Liver (tissue), 9 donors: ENCODE results near the gene FGD6. TPM values are rescaled to one million over a fixed set of nuclear protein-coding genes. Genes with fewer than 3 reads are reported as not detected.
"Not testable (repeated sequence)": the region's sequence is repeated elsewhere in the genome, so short reads cannot be mapped to it uniquely, and the experiment has no call there.

Experiments
- DNase-seq: peaks from one replicate; pipeline ENCODE4 v3.0.0-alpha.2; 2017; ENCODE audit warnings: low spot score
- H3K27ac ChIP-seq, 2 donors: one replicate each; pipeline ENCODE4 v1.7.0; 2013; ENCODE audit warnings: inconsistent platforms in 2 of 2, low read length in 2 of 2, control low read depth in 1 of 2, low read depth in 1 of 2, mild to moderate bottlenecking in 1 of 2
- H3K27me3 ChIP-seq, 4 donors: one replicate each; pipeline versions ENCODE4 v1.6.1 to v1.7.0; 2013; ENCODE audit warnings: low read length in 3 of 4, inconsistent platforms in 1 of 4, mild to moderate bottlenecking in 1 of 4, moderate library complexity in 1 of 4; ENCODE audit not compliant: control insufficient read depth in 4 of 4, insufficient read depth in 4 of 4
- H3K36me3 ChIP-seq, 4 donors: one replicate each; pipeline versions ENCODE4 v1.6.1 to v1.7.0; 2013; ENCODE audit warnings: low read length in 3 of 4, mild to moderate bottlenecking in 3 of 4, low read depth in 1 of 4, moderate library complexity in 1 of 4; ENCODE audit not compliant: control insufficient read depth in 4 of 4, insufficient read depth in 3 of 4
- H3K4me1 ChIP-seq, 4 donors: one replicate each; pipeline versions ENCODE4 v1.6.1 to v1.7.0; 2013; ENCODE audit warnings: low read length in 3 of 4, mild to moderate bottlenecking in 3 of 4, moderate library complexity in 1 of 4; ENCODE audit not compliant: control insufficient read depth in 4 of 4, insufficient read depth in 4 of 4
- H3K4me3 ChIP-seq, 3 donors: one replicate each; pipeline versions ENCODE4 v1.6.1 to v1.7.0; 2013; ENCODE audit warnings: low read length in 3 of 3, control low read depth in 1 of 3, low read depth in 1 of 3, mild to moderate bottlenecking in 1 of 3
- H3K9ac ChIP-seq, 2 donors: one replicate each; pipeline ENCODE4 v1.7.0; 2013; ENCODE audit warnings: low read length in 2 of 2, mild to moderate bottlenecking in 2 of 2, moderate library complexity in 2 of 2, control low read depth in 1 of 2, low read depth in 1 of 2
- H3K9me3 ChIP-seq, 4 donors: one replicate each; pipeline versions ENCODE4 v1.6.1 to v1.7.0; 2013; ENCODE audit warnings: low read length in 3 of 4; ENCODE audit not compliant: control insufficient read depth in 4 of 4
- EGR1 ChIP-seq, 2 donors: IDR thresholded peaks; 2 replicates each; pipeline ENCODE4 v1.6.1; 2016 to 2018; ENCODE audit warnings: antibody characterized with exemption in 2 of 2, low read depth in 2 of 2
- FOXA1 ChIP-seq: IDR thresholded peaks from 2 replicates; pipeline ENCODE4 v1.6.1; 2016; ENCODE audit warnings: antibody characterized with exemption
- FOXA2 ChIP-seq: IDR thresholded peaks from 2 replicates; pipeline ENCODE4 v1.6.1; 2016; ENCODE audit warnings: antibody characterized with exemption
- GABPA ChIP-seq, 2 donors: IDR thresholded peaks in 1 of 2; conservative IDR thresholded peaks in 1 of 2; 2 replicates each; pipeline ENCODE4 v1.6.1; 2016; ENCODE audit warnings: antibody characterized with exemption in 2 of 2, mild to moderate bottlenecking in 1 of 2, moderate library complexity in 1 of 2
- NR2F2 ChIP-seq: IDR thresholded peaks from 2 replicates; pipeline ENCODE4 v1.6.1; 2016; ENCODE audit warnings: antibody characterized with exemption
- RAD21 ChIP-seq, 2 donors: IDR thresholded peaks; 2 replicates each; pipeline ENCODE4 v1.6.1; 2016; ENCODE audit warnings: antibody characterized with exemption in 2 of 2, mild to moderate bottlenecking in 2 of 2
- TAF1 ChIP-seq: conservative IDR thresholded peaks from 2 replicates; pipeline ENCODE4 v1.6.1; 2016; ENCODE audit warnings: antibody characterized with exemption, mild to moderate bottlenecking
- YY1 ChIP-seq: IDR thresholded peaks from 2 replicates; pipeline ENCODE4 v1.6.1; 2016; ENCODE audit warnings: antibody characterized with exemption, mild to moderate bottlenecking
- WGBS: extraction: QIAGEN DNeasy Blood & Tissue Kit; methylation state at CpG from one replicate; pipeline ENCODE4 v1.1.7; 2013; 5-methylcytosine and 5-hydroxymethylcytosine counted together
- polyA plus RNA-seq, 2 donors: library from polyadenylated mRNA; stranded (reverse) in 1 of 2; unstranded in 1 of 2; fragments of 200-250 nt in 1 of 2; fragments of >200 nt in 1 of 2; fragmentation: Nextera tagmentation in 1 of 2; extraction: Ambion mirVana in 1 of 2; gene quantifications; one replicate each; pipeline versions ENCODE4 v1.2.1 to v1.2.3, GENCODE V29; 2013 to 2015
- total RNA-seq, 2 donors: library from RNA; depleted of rRNA; stranded (reverse); fragments of >200 nt; gene quantifications; one replicate each; pipeline ENCODE4 v1.2.3, GENCODE V29; 2014
- TF ChIP-seq, protein P1 (sequence below): IDR thresholded peaks from 2 replicates; pipeline ENCODE4 v1.6.1; 2016; ENCODE audit warnings: antibody characterized with exemption, mild to moderate bottlenecking
- TF ChIP-seq, protein P2 (sequence below): IDR thresholded peaks from 2 replicates; pipeline ENCODE4 v1.6.1; 2016; ENCODE audit warnings: antibody characterized with exemption
- donor health status: healthy.
- donor health status: healthy.
- donor health status: healthy.
- donor health status: healthy.
- donor health status: healthy.

Gene FGD6
- total and polyA plus RNA-seq, 4 donors: 0.54 to 6.9 (median 2.4) TPM

DNA sequence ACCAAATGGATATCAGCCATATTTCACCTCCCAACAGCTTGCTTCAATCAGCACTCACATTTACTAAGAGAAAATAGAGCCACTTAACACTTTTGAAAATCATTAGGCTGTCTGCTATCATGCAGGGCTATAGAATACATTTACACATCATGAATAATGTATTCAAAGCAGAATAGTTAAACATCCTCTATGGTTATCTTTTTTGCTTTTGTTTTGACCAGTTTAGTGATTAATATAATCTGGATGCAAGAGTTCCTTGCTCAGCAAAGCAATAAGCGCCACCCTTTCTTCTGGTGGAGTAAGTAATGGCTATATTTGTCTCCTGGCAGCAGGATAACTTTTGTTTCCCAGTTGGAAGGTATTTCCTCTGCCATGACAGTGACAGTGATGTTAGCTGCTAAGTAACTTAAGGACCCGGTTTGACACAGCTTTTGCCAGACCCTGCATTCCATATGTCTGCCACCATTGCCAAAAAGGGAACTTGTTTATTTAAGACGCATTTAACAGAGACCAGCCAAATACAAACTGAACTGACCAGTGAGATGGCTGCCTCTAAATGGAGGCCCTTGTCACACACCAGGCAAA is 73.6 kb downstream of the FGD6 start:
- TF ChIP-seq, protein P1, sequence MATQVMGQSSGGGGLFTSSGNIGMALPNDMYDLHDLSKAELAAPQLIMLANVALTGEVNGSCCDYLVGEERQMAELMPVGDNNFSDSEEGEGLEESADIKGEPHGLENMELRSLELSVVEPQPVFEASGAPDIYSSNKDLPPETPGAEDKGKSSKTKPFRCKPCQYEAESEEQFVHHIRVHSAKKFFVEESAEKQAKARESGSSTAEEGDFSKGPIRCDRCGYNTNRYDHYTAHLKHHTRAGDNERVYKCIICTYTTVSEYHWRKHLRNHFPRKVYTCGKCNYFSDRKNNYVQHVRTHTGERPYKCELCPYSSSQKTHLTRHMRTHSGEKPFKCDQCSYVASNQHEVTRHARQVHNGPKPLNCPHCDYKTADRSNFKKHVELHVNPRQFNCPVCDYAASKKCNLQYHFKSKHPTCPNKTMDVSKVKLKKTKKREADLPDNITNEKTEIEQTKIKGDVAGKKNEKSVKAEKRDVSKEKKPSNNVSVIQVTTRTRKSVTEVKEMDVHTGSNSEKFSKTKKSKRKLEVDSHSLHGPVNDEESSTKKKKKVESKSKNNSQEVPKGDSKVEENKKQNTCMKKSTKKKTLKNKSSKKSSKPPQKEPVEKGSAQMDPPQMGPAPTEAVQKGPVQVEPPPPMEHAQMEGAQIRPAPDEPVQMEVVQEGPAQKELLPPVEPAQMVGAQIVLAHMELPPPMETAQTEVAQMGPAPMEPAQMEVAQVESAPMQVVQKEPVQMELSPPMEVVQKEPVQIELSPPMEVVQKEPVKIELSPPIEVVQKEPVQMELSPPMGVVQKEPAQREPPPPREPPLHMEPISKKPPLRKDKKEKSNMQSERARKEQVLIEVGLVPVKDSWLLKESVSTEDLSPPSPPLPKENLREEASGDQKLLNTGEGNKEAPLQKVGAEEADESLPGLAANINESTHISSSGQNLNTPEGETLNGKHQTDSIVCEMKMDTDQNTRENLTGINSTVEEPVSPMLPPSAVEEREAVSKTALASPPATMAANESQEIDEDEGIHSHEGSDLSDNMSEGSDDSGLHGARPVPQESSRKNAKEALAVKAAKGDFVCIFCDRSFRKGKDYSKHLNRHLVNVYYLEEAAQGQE: no peak
- no peak for TF ChIP-seq RAD21 (IDR thresholded peaks at IDR 0.05)
- DNase-seq: no peak
- H3K9me3 ChIP-seq: no peaks in the 10 kb centered on the region
- H3K27ac ChIP-seq: no peak overlapping the region
- no peak overlapping the region for H3K4me3 ChIP-seq
- no peak overlapping the region for H3K9ac ChIP-seq
- no peaks in the 10 kb centered on the region for H3K4me1 ChIP-seq
- H3K27me3 ChIP-seq: no peaks in the 10 kb centered on the region
- no peaks in the 10 kb centered on the region for H3K36me3 ChIP-seq
- 76% methylated on average over 3 of the region's 3 CpGs for WGBS

DNA sequence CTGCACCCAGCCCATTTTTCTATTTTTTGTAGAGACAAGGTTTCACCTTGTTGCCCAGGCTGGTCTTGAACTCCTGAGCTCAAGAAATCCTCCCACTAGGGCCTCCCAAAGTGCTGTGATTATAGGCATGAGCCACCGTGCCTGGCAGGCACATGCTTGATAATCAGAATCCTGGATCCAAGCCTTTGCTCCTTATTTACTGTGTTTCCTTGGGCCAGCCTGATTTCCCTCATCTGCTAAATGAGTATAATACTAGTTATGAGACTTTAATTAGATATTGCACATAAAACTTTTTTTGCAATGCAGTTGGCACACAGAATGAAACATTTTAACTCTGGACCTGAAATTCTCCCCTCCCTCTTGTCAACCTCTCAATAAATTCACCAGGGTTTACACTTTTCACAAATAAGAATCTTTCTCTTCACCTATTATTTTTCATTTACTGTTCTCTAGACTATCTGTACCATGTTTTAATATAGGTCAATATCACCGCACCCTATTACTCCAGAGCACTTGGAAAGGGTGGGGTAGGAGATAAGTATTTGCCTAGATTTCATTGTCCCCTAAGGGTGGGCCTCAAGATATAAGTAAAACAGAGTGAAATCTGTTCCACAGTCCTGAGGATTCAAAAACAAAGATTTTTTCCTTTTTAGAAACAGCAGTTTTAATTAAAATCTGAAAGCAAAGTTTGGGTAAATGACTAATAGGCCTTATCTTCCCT is 74.7 kb downstream of the FGD6 start:
- H3K27me3 ChIP-seq: no peaks in the 10 kb centered on the region
- 86% methylated on average over 2 of the region's 2 CpGs for WGBS
- TF ChIP-seq FOXA2: no peak
- TF ChIP-seq EGR1 (IDR thresholded peaks at IDR 0.05; ENCODE audit: low read depth in 2 of 2): no peak
- no peak for TF ChIP-seq RAD21 (IDR thresholded peaks at IDR 0.05)
- no peak for TF ChIP-seq YY1
- no peak for TF ChIP-seq TAF1
- no peak for TF ChIP-seq NR2F2
- TF ChIP-seq, protein P1: no peak

DNA sequence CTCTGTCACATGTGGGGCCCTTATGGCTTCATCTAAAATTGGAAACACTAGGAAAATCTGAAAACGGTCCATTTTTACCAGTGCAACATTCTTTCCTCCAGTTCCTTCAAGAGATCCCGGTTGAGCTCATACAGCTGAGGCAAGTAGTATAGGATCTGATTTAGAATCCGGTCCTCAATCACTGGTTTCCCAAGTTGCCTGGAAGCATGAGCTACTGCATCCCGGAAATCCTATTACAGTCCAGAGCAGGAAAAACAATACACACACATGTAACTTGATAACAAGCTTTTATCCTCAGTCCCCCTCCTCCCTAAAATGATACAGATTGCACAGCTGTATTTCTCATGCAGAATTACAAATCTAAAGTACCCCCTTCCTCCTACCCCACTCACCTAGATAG is 76.0 kb downstream of the FGD6 start:
- no peak for DNase-seq
- TF ChIP-seq, protein P2, sequence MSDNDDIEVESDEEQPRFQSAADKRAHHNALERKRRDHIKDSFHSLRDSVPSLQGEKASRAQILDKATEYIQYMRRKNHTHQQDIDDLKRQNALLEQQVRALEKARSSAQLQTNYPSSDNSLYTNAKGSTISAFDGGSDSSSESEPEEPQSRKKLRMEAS: no peak
- no peak for TF ChIP-seq FOXA1
- TF ChIP-seq, protein P1: no peak
- no peak for TF ChIP-seq GABPA (IDR thresholded peaks at IDR 0.05 in 1 of 2, conservative IDR thresholded peaks at IDR 0.05 in 1 of 2)
- TF ChIP-seq EGR1 (IDR thresholded peaks at IDR 0.05; ENCODE audit: low read depth in 2 of 2): no peak
- no peaks in the 10 kb centered on the region for H3K36me3 ChIP-seq
- H3K9ac ChIP-seq: no peak overlapping the region
- no peak overlapping the region for H3K4me3 ChIP-seq
- H3K27me3 ChIP-seq: no peaks in the 10 kb centered on the region
- no peaks in the 10 kb centered on the region for H3K9me3 ChIP-seq
- 85% methylated on average over 4 of the region's 4 CpGs for WGBS
- no peak overlapping the region for H3K27ac ChIP-seq
- no peaks in the 10 kb centered on the region for H3K4me1 ChIP-seq

More for the DNA sequence above, 74.7 kb downstream of the FGD6 start:
- Histone ChIP-seq H3K4me3 (no peak overlapping the region), H3K9me3 (no peaks in the 10 kb centered on the region), H3K27ac (no peak overlapping the region), H3K4me1 (no peaks in the 10 kb centered on the region), H3K9ac (no peak overlapping the region), H3K36me3 (no peaks in the 10 kb centered on the region)
- DNase-seq: no peak

DNA sequence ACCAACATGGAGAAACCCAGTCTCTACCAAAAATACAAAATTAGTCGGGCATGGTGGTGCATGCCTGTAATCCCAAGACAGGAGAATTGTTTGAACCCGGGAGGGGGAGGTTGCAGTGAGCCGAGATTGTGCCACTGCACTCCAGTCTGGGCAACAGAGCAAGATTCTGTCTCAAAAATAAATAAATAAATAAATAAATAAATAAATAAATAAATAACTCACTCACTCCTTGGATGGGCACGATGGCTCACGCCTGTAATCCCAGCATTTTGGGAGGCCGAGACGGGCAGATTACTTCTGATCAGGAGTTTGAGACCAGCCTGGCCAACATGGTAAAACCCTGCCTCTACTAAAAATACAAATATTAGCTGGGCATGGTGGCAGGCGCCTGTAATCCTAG is 79.2 kb downstream of the FGD6 start:
- not testable (repeated sequence) for H3K9ac ChIP-seq, H3K9me3 ChIP-seq, H3K27me3 ChIP-seq, H3K27ac ChIP-seq, H3K4me3 ChIP-seq, H3K4me1 ChIP-seq, H3K36me3 ChIP-seq, DNase-seq
- WGBS: 90% methylated on average over 8 of the region's 8 CpGs
